Activated naive CD8-positive, alpha-beta T cell treated with anti-CD3 and anti-CD28 coated beads, Interleukin-2, amount 50 U/mL, for 16 hours (primary cell): Measurements from ENCODE around the gene IDH2.
"Not testable (repeated sequence)": the region's sequence is repeated elsewhere in the genome, so short reads cannot be mapped to it uniquely, and the experiment has no call there.

Experiments used
- DNase-seq: peaks from one replicate; pipeline ENCODE4 v3.0.0-alpha.2; 2020; ENCODE audit warnings: low read depth, low spot score

The IDH2 gene

DNA sequence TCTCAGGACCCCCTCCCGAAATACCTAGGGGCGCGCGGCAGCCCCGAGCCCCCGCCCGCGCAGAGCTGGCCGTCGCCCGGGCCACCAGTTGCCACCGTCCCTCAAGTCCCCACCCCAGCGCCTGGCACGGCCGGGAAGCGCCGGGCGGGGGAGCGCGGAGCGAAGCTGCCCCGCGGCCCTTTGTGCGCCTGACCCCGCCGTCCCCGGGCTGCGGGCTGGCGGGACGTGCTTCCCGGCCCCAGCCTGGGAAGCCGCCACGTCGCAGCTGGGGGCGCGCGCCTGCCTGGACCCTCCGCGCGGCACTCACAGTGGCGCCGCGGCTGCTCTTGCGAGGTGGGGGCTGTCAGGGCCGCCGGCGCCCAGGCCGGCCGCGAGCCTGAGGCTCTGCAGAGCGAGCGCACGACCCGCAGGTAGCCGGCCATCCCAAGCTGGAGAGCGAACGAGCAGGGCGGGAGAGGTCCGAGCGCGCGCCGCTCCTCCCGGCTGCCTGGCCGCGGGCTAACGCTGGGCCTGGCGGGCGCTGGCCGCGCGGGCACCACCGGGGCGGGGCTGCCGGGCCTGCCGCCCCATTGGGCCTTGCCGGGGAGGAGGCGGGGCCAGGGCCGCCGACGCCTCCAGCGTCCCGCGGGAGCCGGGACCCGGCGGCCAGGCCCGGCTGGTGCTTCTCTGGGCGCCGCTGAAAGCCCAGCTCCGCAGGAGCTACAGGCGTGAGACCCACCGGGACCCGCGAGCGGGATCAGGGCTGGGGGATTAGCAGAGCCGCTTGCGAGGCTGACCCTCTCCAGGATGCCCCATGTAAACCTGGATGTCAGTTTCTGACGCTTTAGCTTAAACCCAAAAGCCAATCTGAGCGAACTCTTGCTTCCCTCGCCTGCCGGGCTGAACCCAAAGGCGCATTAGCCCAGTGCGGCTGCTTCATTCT lies at the start of gene IDH2:
TSS of gene IDH2 (minus strand) at position 500 of the 922 bp plus-strand sequence. CDS start at position 422, 78 bp downstream.
- peak; percentile 44 for DNase-seq

- not testable (repeated sequence) for DNase-seq
Measured at GRCh38 chr15:90150551-90150950, 48.3 kb upstream of the IDH2 start.

DNA sequence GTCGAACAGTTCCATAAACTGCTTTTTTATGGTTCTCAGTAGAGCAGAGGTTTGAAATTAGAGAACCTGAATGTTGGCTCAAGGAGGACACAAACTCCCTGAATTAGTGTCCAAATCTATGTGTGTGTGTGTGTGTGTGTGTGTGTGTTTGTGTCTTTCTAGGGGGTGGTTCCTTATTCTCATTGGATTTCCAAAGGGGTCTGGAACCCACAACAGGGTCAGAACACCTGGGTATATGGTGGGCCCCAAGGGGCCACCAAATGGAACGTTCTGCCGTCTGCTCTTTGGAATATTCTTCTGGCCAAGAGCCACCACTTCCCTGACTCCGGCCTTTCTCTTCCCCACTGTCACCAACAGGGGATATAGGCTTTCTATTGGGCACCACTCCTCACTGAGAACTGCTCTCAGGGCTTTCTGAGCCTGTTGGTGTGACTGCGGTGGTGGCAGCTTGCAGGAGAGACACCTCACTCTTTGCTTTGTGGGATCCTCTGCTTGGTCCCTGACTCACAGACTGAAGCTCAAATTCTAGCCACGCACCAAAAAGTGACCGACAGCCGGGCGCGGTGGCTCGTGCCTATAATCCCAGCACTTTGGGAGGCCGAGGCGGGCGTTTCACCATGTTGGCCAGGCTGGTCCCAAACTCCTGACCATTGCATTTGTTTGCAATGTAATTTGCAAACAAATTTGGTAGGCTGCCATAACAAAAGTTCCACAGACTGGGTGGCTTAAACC lies 47.5 kb upstream of the IDH2 start:
- DNase-seq, result no peak

DNA sequence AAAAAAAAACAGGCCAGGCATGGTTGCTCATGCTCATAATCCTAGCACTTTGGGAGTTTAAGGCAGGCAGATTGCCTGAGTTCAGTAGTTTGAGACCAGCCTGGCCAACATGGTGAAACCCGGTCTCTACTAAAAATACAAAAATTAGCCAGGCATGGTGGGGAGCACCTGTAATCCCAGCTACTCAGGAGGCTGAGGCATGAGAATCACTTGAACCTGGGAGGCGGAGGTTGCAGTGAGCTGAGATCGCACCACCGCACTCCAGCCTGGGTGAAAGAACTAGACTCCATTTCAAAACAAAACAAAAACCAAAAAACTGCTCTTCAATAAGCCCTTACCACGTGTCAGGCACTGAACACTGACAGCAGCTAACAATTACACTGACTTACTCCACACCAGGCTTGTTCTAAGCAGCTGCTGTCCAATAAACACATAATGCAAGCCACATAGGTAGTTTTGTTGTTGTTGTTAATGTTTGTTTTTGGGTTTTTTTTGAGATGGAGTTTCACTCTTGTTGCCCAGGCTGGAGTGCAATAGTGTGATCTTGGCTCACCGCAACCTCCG lies 44.0 kb upstream of the IDH2 start:
- not testable (repeated sequence) for DNase-seq

DNA sequence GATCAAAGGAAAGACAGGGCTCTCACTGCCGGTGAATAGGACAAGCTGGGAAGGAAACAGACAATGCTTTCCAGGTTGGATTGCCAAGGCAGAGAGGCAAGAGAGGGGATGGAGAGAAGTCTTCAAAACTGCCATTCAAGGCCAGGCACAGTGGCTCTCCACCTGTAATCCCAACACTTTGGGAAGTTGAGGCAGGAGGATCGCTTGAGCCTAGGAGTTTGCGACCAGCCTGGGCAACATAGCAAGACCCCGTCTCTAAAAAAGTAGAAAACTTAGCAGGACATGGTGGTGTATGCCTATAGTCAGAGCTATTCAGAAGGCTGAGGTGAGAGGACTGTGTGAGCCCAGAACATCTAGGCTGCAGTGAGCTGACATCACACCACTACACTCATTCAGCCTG lies 43.5 kb upstream of the IDH2 start:
- no peak for DNase-seq

GRCh38 chr15:90145259-90145658 lies 43.0 kb upstream of the IDH2 start:
- DNase-seq, result no peak

DNA sequence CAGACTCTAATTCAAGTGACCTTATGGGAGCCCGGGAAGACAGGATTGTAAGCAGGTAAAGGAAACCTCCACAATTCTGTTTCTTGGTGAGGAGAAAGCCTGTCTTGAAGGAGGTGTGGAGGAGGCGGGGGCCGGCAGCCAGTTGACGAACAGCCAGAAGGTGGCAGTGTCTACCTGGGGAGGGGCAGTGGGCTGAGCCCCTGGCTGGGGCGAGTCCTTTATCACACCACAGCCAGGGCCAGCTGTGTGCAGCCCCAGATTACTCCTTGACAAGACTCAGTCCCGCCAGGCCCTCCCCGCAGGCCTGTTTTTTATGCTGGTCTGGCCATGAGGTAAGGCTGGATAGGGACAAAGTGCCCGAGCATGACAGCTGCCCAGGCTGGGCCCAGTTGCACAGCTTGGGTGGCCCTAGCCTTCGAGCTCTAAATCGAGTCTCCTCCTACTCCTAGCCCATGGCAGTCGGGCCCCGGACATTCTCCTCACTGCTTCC lies 40.9 kb upstream of the IDH2 start:
- peak; percentile 24 for DNase-seq

- DNase-seq, result no peak
Measured at GRCh38 chr15:90142216-90143165, 40.2 kb upstream of the IDH2 start.

- no peak for DNase-seq
Measured at GRCh38 chr15:90141646-90142045, 39.4 kb upstream of the IDH2 start.

GRCh38 chr15:90139549-90139948 lies 37.3 kb upstream of the IDH2 start:
- not testable (repeated sequence) for DNase-seq

DNA sequence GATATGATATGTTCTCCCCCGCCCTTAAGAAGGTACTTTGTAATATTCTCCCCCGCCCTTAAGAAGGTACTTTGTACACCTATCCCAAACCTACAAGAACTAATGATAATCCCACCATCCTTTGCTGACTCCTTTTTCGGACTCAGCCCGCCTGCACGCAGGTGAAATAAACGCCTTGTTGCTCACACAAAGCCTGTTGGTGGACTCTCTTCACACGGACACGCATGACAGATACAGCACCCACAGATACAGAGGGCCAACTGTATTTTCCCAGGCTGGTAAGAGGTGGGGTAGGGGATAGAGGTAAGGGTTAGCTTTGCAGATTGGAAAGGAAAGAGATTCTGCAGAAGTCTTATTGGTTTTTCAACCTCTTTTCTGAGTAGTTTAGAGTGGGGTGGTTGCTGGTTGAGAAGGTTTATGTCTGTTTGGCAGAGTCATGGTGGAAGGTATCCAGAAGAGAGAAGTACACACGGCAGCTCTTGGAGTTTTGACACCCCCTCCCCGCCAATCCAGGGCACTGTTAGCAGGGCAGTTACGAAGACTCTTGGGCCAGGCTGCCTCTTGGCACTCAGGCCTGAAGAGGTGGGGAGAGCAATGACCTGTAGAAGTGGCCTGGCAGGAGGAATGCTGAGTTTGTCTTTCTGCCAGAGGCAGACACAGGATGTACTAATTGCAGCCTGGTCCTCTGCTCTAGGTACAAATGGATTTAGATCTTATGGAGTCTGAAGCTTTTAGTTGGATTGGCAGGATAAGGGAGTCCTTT lies 36.0 kb upstream of the IDH2 start:
- no peak for DNase-seq

DNA sequence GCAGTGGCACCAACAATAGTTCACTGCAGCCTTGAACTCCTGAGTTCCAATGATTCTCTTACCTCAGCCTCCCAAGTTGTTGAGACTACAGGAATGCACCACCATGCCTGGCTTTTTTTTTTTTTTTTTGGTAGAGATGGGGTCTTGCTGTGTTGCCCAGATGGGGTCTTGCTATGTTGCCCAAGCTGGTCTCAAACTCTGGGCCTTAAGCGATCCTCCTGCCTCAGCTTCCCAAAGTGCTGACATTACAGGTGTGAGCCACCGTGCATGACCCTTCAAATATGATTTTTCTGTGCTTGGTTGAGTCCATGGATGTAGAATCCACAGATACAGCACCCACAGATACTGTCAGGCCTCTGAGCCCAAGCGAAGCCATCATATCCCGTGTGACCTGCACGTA lies 30.2 kb upstream of the IDH2 start:
- DNase-seq, result no peak

DNA sequence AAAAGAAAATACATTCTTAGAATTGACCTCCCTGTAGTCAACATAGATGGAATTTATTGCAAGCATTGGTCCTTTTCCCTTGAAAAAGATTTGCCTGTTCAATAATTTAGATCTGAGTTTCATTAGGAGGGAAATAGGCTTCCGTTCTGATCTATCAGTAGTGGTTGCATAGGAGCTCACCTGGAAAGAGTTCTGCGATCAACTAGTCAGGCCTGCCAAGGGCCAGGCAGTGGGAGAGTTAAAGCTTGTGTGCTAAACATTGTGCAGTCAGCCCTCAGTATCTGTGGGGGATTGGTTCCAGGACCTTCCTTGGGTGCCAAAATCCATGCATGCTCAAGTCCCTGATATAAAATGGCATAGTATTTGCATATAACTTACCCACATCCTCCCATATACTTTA lies 29.6 kb upstream of the IDH2 start:
- DNase-seq, result no peak

DNA sequence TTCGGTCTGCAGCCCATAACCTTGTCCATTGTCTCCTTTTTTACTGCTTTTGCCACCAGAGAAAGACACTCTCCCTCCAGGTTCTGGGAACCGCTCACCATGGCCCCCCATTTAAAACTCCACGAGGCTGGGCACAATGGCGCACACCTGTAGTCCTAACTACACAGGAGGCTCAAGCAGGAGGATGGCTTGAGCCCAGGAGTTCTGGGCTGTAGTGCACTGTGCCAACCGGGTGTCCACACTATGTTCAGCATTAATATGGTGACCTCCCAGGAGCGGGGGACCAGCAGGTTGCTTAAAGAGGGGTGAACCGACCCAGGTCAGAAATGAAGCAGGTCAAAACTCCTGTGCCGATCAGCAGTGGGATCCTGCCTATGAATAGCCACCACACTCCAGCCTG lies 28.0 kb upstream of the IDH2 start:
- no peak for DNase-seq

DNA sequence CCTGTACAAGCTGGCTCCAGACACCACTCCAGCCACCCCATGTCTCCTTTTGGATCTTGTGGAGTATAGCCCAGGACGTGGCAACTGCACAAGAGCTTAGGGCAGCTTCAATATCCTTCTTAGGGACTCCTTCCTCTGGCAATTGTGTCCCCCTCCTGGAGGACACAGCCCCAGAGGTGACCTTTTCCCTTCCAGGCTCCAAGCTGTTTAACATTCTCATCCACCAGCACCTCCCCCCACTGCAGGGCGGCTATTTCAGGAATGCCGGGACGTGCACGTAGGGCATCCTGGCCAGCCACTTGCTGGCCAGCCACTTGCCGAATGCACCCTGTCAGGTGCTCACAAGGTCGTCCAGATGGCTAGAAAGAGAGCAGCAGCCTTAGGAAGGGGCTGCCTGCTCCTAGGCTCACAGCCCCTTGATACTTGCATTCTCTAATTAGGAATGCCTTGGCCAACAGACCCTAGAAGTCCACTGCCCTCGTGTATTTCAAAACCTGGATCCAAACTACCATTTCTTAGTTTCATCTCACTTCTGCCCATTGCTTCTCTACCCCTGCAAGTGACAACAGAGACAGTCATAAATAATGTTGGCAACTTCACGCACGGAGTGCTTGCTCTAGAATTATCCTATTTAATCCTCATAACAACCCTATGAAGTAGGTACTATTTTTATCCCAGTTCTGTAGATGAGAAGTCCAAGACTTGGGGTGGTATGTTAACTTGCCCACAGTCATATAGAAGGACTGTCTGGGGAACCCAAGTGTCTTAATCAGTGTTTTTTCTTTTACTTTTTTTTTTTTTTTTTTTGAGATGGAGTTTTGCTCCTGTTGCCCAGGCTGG lies 24.5 kb upstream of the IDH2 start:
- DNase-seq, result no peak

DNA sequence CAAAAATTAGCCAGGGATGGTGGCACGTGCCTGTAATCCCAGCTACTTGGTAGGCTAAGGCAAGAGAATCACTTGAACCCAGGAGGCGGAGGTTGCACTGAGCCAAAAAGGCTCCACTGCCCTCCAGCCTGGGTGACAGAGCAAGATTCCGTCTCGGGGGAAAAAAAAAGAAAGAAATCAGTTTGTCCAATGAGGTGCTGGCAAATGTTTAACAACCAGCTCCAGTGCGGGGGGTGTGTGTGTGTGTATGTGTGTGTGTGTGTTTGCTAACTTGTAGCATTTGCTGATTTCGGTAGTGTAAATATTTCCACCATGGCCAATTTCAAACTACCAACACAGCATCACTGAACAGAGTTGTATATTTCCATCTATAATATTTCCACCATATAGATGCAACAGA lies 23.8 kb upstream of the IDH2 start:
- DNase-seq, result no peak

GRCh38 chr15:90124507-90124906 lies 22.2 kb upstream of the IDH2 start:
- no peak for DNase-seq

DNA sequence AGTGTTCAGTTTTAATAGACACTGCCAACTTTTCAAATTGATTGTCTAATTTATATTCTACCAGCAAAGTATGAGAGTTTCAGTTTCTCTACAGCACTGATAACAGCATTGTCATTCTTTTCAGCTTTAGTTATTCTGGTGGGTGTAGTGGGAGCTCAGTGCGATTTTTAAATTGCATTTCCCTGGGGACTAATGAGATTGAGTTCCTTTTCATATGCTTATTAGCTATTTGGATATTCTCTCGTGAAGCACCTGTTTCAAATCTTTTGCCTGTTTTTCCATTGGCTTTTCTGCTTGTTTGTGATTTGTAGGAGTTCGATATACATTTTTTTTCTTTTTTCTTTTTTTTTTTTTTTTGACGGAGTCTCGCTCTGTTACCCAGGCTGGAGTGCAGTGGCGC lies 18.8 kb upstream of the IDH2 start:
- DNase-seq, result no peak

- DNase-seq, result no peak
Measured at GRCh38 chr15:90119367-90119766, 17.1 kb upstream of the IDH2 start.

DNA sequence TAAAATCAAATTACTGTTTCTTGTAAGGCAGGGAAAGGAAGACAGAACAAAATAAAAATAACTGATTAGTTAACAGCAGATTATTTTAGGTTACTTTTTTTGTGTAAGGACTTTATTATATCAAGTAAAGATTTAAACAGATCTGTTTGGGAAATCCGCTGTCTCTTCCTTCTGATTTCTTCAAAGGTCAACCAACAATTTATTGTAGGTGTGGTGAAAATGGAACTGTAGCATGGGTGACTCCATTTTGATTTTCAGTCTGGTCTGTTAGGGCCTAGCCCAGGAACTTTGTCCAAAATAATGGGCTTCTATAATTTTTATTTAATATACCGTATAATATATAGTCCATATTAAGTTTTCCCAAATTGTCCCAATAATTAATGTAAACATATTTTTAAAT lies 13.5 kb upstream of the IDH2 start:
- DNase-seq, result no peak
